SKM-1 treated with dmso at 0.1 percent for 144 hours (cell line): ENCODE results near the gene GLTP.

ENCODE experiments used
- DNase-seq: peaks from one replicate; lab custom pipeline; 2025; ENCODE audit not compliant: unreplicated experiment; lab: John Stamatoyannopoulos, UW

GLTP gene

DNA sequence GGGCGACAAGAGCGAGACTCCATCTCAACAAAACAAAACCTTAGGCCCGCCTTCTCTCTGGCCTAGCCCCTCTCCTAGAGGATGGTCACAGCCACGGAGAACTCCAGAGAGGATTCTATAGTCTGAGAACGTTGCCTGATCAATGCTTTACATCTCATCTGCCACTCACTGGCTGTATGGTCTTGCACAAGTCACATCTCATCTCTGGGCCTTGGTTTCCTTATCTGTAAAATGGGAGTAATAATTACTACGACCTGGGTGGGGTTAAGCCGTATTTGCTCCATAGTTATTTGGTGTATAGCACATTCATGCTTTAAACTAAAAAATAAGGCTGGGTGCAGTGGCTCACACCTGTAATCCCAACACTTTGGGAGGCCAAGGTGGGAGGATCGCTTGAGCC, 55.6 kb downstream of the GLTP start:
- no peak for DNase-seq

DNA sequence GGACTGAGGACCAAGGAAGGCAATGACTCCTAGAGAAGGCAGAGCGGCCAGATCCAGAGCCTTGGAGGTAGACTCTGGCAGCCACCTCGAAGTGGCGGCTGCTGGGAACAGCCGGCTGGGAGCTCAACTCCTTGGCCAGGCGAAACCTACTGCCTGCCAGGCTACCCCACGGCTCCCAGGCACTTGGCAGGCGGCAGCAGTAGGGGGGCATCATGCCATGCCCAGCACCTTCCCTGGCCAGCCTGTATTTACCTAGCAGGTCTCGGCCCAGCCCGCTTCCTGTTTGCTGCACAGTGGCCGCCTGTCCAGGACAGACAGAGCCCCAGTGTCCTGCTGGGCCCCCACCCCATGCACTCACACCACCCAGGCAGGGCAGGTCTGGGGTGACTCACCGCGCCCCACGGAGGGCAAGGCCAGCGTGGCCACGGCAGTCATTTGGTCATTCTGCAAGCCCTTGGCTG, 57.4 kb downstream of the GLTP start:
- no peak for DNase-seq

DNA sequence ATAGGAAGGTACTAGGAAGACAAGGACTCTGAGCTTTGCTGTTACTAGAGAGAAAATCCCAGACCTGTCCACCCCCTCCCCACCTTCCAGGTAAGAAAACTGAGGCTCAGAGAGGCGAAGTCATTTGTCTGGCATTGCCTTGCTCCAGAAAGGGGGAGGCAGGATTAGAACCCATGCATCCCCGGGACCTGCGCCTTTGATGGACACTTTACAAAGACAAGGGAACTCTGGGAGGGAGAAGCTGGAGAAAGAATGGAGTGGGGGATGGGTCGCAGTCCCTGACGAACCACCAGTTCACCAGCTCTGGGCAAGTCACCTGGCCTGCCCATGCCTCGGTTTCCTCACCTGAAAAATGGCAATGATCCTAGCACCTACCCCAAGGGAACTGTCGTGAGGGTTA, 57.9 kb downstream of the GLTP start:
- DNase-seq = no peak

DNA sequence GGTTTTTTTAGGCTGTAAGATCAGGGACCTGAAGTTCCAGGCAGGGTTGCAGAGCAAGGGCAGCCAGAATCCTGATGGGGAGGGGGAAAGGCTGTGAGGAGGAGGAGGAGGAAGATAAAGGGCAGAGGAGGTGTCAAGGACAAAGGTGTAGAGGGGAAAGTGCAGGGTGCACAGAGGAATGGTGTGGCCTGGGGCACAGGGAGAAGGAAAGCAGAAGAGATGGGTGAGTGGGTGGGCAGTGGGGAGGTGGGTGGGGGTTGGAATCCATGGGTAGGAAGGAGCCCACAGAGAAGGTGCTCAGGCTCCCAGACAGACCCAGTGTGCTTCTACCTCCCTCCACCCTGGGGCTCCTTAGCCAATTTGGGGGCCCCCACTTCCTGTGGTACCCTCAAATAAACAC, 58.4 kb downstream of the GLTP start:
- no peak for DNase-seq

DNA sequence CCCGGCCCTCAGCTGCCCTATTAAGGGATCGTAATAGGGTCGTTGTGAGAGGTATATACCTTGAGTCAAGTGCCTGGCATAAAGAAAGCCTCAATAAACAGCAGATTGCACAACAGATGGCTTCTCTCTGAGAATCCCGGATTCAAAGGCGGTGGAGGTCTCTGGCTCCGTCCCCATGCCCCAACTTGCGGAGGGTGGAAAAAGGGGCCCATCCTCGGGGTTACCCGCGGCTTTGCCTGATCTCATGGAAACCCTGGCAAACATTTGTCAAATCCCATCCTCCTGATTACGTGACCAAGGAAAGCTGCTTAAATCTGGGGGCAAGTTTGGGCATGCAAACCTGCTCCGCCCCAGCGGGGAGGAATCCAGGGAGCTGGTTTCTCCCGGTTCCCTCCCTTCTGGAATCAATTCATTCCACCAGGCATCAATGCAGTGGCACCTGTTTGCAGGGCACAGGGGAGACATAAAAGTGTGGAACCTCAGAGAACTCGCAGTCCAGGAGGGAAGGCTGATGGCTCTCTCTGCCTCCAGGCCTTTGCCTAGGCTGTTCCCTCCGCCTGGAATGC, 59.4 kb downstream of the GLTP start:
- no peak for DNase-seq

DNA sequence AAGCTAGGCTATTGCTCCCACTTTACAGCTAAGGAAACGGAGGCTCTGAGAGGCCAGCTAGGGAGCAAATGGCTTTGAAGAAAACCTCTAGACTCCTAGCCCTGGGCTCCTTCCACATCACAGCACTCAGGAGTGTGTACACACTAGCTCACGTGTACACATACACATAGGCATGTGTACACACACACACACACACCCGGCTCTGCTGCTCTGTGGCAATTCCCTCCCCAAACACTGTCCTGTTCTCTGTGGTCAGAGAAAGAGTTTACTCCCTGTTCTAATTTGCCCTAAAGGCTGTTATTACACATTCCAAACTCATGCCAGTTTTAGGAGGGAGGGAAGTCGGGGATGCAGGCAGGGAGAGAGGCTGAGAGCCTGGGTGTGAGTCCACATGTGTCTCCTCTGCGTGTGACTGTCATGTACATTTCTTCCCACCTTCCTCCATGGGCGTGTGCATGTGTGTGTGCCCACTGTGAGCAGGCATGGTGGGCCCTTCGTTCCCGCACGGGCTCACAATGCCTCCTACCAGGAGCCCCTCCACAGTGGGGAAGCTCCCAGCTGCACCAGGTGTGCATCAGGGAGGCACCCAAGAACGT, 61.3 kb downstream of the GLTP start:
- DNase-seq = no peak

DNA sequence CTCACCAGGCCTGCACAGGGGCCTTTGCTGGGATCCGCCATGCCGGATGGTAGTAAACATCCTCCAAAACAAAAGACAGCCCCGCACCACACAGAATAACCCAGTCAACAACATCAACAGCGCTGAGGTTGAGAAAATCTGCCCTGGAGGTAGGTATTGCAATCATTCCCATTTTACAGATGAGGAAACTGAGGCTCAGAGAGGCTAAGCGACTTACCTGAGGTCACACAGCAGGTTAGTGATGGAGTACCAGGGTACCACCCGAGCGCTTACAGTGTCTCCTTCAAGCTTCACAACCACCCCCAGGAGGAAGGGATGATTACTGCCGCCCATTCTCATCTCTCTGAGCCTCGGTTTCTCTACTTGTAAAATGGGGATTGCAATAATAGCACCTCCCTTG, 62.1 kb downstream of the GLTP start:
- DNase-seq = no peak

DNA sequence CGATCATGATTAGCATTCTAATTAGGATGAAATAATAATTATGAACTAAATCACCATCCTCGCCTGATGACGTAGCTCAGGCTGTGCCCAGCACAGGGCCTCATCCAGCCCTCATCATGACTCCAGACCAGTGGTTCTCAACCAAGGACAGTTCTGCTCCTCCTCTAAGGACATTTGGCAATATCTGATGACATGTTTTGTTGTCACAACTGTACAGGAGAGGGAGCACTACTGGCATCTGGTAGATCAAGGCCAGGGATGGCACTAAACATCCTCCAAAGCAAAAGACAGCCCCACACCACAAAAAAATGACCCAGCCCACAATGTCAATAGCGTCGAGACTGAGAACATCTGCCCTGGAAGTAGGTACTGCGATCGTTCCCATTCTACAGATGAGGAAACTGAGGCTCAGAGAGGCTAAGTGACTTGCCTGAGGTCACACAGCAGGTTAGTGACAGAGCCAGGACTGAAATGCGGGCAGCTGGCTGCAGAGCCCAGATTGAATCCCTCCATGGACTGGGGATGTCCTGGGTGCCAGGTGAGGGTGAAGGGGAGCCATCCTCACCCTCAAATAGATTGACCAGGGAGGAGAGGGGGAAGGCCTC, 62.6 kb downstream of the GLTP start:
- no peak for DNase-seq

DNA sequence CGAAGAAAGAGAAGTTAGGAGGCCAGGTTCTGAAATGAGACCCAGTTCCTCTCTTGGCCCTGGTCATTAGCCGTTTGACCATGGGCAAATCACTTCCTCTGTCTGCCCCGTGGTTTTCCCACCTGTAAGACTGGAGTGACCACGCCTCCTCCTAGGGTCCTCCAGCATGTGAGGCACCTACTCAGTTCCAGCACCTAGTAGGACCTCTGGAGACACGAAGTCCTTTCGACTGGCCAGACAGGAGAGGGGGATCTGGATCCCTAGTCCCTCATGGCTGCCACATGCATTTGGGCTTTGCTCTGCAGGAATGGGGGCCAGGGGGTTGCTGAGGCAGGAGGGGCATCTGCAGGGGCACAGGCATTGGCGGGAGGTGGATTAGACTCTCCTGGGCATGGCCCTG, 63.5 kb downstream of the GLTP start:
- DNase-seq = no peak

DNA sequence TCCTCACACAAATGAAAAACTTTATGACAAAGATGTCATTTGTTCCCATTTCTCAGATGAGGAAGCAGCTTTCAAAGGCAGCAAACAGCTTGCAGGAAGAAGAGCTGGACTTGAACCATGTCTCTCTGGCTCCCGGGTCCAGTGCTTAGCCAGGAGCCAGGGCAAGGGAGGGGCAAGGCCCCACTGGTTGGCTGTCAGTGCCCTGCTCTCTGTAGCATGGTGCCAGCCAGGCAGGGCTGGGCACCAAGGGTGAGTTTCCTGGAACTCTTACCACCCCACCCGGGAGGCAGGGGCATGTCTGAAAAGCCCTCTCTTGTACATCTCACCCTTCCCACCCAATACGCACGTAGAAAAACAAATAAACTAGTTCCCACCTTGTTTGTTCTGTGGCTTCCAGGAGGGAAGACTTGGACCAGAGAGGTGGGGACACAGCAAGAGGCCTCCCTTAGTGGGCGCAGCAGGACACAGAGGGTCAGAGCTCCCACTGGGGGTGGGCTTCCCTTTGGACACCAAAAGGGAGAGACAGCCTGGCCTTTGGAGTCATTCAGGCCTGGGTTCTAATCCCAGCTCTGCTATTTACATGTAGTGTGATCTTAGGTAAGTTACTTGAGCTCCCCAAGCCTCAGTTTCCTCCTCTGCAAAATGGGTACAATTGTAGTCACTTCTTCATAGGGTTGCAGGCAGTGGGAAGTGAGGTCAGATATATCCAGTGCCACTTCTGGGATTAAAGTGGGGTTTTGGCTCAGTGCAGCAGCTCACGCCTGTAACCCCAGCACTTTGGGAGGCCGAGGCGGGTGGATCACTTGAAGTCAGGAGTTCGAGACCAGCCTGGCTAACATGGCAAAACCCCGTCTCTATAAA, 64.4 kb downstream of the GLTP start:
- DNase-seq = no peak

DNA sequence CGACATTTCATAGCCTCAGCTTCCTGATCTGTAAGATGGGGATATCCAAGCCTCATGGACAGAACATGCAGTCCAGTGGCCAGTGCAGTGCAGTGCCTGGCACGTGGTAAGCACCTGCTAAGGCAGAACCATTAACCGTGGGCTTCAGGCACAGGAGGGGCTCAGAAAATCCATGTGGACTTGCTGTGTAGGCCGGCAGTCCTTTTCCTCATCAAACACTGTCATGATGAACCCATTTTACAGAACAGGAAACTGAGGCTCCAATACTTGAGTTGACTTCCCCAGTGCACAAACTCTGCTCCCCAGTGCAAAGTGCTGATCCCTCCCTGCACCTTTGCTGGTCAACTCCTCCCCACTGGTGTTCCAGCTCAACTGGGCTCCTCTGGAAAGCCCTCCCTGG, 65.1 kb downstream of the GLTP start:
- no peak for DNase-seq

DNA sequence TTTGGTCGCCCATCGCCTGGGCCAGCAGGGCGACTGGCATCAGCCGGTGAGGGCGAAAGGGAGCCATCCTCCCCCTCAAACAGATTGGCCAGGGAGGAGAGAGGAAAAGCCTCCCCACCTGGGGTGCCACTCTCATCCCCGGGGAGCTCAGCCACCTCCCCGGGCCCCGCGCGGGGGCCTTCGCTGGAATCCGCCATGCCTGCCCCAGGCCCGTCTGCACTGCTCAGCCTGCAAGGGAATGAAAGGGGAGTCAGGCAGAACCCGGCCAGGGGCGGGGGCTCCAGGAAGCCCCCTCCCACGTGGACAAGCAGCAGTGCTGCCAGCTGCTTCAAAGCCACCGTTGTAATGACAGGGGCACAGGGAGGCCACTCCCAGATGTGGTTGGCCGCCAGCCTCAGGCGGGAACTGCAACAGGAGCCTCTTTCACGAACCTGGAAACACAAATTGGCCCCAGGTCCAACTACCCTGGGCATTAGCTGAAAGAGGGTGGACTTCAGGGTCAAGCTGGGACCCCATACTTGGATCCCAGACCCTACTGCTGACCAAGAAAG, 65.7 kb downstream of the GLTP start:
- DNase-seq = no peak

DNA sequence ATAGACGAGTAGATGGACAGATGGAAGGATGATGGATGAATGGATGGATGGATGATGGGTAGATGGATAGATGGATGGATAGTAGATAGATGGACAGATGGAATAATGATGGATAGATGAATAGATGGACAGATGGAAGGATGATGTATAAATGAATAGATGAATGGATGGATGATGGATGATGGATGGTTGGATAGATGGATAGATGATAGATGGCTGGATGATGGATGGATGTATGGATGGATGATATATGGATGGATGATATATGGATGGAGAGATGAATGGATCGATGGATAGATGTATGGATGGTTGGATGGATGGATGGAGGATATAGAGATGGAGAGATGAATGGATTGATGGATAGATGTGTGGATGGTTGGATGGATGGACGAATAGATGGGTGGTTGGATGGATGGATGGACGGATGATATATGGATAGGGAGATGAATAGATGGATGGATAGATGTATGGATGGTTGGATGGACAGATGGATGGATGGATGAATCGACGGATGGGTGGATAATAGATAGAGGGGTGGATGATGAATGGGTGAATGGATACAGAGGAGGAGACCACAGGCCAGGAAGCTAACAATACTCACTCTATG, 66.4 kb downstream of the GLTP start:
- no peak for DNase-seq

DNA sequence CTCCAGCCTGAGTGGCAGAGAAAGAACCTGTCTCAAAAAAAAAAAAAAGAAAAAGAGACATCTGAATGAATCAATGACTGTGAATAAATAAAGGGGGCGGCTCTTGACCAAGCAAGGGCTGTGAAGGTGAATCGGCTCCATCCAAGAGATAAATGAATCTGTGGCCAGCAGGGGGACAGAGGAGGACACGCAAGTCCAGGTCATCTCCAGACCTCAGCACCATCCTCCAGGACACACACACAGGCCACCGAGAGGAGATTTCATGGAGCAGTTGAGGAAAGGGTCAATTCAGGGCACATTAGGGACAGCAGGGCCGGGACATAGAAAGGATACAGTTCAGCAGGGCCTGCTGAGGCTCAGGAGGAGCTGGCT, 68.7 kb downstream of the GLTP start:
- DNase-seq = no peak

DNA sequence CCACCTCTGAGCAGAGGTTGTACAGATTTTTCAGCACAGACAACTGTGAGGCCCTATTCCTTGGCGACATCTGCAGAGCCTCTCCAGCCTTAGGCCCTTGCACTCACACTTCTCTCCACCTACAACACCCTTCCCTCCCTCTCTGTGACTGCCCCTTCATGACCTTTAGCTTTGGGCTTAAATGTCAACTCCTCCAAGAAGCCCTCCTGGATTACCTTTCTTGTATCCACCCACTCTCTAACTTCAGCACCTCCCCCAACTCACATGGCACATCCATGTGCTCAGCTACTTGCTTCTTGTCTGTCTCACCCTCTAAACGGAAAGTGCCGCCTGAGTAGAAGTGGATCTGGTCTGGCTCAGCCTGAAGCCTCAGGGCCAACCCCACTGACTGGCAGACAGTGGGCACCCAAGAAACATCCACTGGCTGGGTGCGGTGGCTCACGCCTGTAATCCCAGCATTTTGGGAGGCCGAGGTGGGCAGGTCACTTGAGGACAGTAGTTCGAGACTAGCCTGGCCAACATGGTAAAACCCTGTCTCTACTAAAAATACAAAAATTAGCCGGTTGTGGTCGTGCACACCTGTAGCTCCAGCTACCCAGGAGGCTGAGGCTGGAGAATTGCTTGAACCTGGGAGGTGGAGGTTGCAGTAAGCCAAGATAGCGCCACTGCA, 69.3 kb downstream of the GLTP start:
- DNase-seq = no peak

DNA sequence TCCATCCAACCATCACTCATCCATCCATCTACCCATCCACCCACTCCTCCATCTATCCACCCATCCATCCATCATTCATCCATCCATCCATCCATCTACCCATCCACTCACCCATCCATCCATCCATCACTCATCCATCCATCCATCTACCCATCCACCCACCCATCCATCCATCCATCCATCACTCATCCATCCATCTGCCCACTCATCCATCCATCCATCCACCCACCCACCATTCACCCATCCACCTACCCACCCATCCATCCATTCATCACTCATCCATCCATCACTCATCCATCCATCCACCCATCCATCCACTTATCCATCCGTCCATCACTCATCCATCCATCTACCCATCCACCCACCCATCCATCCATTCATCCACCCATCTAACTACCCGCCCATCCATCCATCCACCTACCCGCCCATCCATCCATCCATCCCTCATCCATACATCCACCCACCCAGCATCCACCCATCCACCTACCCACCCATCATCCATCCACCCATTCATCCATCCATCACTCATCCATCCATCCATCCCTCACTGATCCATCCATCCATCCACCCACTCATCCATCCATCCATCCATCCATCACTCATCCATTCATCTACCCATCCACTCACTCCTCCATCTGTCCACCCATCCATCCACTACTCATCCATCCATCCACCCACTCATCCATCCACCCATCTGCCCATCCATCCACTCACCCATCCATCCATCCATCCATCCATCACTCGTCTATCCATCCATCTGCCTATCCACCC, 71.3 kb downstream of the GLTP start:
- no peak for DNase-seq

DNA sequence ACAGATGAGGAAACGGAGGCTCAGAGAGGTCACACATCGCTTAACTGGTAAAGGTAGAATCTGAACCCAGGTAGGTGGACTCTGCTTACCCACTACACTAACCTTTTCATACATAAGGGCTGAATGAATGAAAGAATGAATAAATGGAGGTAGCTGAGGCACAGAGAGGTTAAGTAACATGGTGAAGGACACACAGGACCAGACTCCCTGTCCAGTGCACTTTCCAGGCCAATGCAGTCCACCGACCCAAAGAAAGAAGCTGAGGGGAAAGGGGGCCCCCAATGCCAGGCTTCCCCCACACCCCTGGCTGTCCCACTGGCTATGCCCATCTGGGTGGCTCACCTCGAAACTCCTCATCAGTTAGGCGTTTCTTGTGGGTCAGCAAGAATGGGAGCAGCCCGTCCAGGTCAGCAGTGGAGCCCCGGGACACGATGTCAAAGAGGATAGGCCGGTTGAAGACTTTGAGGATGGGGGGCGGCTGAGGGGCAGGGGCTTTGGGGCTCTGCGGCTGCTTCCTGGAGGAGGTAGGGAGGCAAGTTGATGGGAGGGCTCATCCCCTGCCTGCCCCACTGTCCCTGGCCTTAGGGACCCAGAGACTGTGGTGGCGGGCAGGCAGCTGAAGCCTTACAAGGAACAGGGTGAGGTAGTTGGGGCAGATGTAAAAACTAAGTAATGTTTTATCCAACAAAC, 72.2 kb downstream of the GLTP start:
- no peak for DNase-seq

DNA sequence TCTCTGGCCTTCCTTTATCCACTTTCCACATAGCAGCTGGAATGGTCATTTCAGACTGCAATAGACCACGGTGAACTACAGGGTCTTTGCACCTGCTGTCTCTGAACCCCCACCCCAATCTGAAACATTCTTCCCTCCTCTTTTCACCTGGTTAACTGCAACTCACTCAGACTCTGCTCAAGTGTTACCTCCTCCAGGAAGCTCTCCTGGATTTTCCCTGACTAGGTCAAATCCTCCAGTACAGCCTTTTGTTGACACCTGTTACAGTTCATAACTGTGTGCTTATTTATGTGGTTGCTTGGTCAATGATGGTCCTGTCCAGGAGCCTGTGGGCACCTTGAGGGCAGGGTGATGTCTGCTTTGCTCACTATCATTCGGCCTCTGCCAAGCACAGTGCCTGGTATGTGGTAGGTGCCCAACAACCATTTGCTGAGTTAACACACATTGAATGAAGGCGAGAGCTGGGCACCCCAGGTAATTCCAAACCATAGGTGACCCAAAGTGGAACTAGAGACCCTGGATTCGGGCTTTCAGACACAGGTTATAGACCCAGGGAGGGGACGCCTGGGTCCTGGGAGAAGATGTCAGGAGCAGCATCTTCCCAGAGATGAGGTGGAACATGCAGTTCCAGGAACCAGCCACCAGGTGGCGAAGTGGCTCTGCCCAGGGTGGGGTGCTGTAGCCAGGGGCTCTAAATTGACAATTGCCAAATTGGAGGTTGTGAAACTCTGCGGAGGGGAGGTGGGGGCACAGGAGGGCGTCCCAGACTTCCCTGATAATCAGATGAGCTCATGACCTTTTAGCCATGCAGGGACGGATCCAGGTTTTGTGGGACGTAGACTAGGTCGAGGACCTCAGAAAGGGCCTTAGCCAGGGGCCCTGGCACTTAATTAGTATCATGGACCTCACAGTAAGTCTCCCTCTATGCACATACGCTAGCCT, 75.2 kb downstream of the GLTP start:
- DNase-seq = peak; percentile 29
